Fibroblast of mammary gland (primary cell): Measurements from ENCODE around the gene TJAP1.

Experiments
- DNase-seq: peaks from one replicate; pipeline ENCODE4 v3.0.0-alpha.2; 2010; ENCODE audit warnings: low read depth
- H3K4me3 ChIP-seq: 2 replicates; pipeline ENCODE4 v1.5.1; 2011; ENCODE audit warnings: low read depth, mild to moderate bottlenecking, low read length, moderate library complexity; ENCODE audit not compliant: control insufficient read depth
- CTCF ChIP-seq: conservative IDR thresholded peaks from 2 replicates; pipeline ENCODE4 v1.5.1; 2011; ENCODE audit warnings: low read depth, low read length, inconsistent platforms; ENCODE audit not compliant: control insufficient read depth, insufficient read depth

TJAP1 gene

GRCh38 chr6:43444036-43444435, 33.3 kb upstream of the TJAP1 start:
- H3K4me3 ChIP-seq: no peak overlapping the region
- DNase-seq: no peak
- no peak for TF ChIP-seq CTCF

GRCh38 chr6:43444582-43444981, 32.8 kb upstream of the TJAP1 start:
- no peak for TF ChIP-seq CTCF
- no peak overlapping the region for H3K4me3 ChIP-seq
- no peak for DNase-seq

- DNase-seq: no peak
- H3K4me3 ChIP-seq: no peak overlapping the region
- TF ChIP-seq CTCF: no peak
Observed at GRCh38 chr6:43445576-43445975, 31.8 kb upstream of the TJAP1 start.

- no peak overlapping the region for H3K4me3 ChIP-seq
- no peak for TF ChIP-seq CTCF
- DNase-seq: no peak
Observed at GRCh38 chr6:43447604-43448003, 29.8 kb upstream of the TJAP1 start.

- DNase-seq: no peak
- TF ChIP-seq CTCF: no peak
- H3K4me3 ChIP-seq: no peak overlapping the region
Observed at GRCh38 chr6:43448916-43449315, 28.5 kb upstream of the TJAP1 start.

- TF ChIP-seq CTCF: no peak
- no peak for DNase-seq
- H3K4me3 ChIP-seq: no peak overlapping the region
Observed at GRCh38 chr6:43450699-43451131, 26.7 kb upstream of the TJAP1 start.

- DNase-seq: no peak
- no peak overlapping the region for H3K4me3 ChIP-seq
- TF ChIP-seq CTCF: no peak
Observed at GRCh38 chr6:43451348-43451747, 26.0 kb upstream of the TJAP1 start.
